ENCODE data around the gene SSBP3. TPM values are rescaled to one million over a fixed set of nuclear protein-coding genes. Genes with fewer than 3 reads are reported as not detected.

SSBP3 gene
- total and polyA plus RNA-seq, 2 donors from 2014 or later = 33.3 to 49.6 TPM

DNA sequence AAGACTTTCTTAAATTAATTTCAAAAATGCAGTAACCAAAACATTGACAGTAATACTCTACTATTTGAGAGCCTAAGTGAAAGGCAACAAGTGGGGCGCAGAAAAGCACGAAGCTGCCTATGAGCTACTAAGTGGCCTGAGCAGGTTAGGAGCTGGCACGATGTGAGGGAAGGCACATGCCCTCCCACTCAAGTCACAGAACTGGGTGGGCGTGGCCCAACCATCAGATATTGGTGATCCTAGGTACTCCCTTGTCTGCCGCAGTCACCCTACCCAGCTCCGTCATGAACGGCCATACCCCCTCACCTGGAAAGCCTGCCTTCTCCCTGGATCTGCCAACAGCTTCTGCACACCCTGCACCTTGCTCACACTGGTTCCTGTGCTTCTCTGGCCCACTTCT is 40.8 kb downstream of the SSBP3 start:
- no peaks in the 10 kb centered on the region for H3K27me3 ChIP-seq (ENCODE audit: control insufficient read depth, insufficient read depth, low read length)
- H3K4me1 ChIP-seq (ENCODE audit: control insufficient read depth in 2 of 3, insufficient read depth in 2 of 3, low read depth in 1 of 3, low read length in 3 of 3) = peaks cover 0 to 2% (median 0%) of the 10 kb centered on the region in 3 donors
- no peaks in the 10 kb centered on the region for H3K9me3 ChIP-seq (ENCODE audit: control insufficient read depth in 2 of 3, insufficient read depth in 1 of 3, low read length in 3 of 3)
- no peak overlapping the region for H3K27ac ChIP-seq (ENCODE audit: low read depth in 2 of 2, low read length in 2 of 2)
- no peak overlapping the region for H3K4me3 ChIP-seq (ENCODE audit: low read length in 3 of 3)
- no peak overlapping the region for H3K9ac ChIP-seq (ENCODE audit: low read length in 3 of 3)
- FAIRE-seq = no peak
- intact Hi-C loops (cut with DNase I) = no loop called here
- no peaks in the 10 kb centered on the region for H3K36me3 ChIP-seq (ENCODE audit: control insufficient read depth in 2 of 3, insufficient read depth in 3 of 3, low read length in 3 of 3)
- DNase-seq = no peak
- TF ChIP-seq, protein P1, sequence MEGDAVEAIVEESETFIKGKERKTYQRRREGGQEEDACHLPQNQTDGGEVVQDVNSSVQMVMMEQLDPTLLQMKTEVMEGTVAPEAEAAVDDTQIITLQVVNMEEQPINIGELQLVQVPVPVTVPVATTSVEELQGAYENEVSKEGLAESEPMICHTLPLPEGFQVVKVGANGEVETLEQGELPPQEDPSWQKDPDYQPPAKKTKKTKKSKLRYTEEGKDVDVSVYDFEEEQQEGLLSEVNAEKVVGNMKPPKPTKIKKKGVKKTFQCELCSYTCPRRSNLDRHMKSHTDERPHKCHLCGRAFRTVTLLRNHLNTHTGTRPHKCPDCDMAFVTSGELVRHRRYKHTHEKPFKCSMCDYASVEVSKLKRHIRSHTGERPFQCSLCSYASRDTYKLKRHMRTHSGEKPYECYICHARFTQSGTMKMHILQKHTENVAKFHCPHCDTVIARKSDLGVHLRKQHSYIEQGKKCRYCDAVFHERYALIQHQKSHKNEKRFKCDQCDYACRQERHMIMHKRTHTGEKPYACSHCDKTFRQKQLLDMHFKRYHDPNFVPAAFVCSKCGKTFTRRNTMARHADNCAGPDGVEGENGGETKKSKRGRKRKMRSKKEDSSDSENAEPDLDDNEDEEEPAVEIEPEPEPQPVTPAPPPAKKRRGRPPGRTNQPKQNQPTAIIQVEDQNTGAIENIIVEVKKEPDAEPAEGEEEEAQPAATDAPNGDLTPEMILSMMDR (IDR thresholded peaks at IDR 0.05; ENCODE audit: borderline replicate concordance, extremely low read depth, insufficient read depth) = no peak

DNA sequence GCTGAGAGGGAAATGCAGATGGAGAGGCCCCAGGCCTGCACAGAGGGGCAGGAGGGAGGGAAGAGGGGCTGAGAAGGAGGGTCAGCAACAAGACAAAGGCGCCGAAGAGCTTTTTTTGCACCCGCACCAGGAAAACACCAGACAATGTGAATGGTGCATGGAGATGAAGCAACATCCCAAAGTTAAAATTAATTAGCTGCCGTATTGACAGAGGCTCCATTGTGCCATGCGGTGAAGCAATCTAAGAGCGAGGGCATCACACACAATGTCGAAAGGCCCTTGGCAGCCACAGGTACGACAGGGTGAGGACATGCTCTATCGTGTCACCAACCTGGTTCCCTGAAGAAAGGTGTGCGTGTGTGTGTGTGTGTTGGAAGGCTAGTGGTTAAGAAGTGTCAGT is 41.2 kb downstream of the SSBP3 start:
- intact Hi-C loops (cut with DNase I) = no loop called here
- Histone ChIP-seq H3K4me1 (ENCODE audit: control insufficient read depth in 2 of 3, insufficient read depth in 2 of 3, low read depth in 1 of 3, low read length in 3 of 3) (peaks cover 0 to 2% (median 0%) of the 10 kb centered on the region in 3 donors), H3K9me3 (ENCODE audit: control insufficient read depth in 2 of 3, insufficient read depth in 1 of 3, low read length in 3 of 3) (no peaks in the 10 kb centered on the region), H3K27ac (ENCODE audit: low read depth in 2 of 2, low read length in 2 of 2) (no peak overlapping the region), H3K36me3 (ENCODE audit: control insufficient read depth in 2 of 3, insufficient read depth in 3 of 3, low read length in 3 of 3) (no peaks in the 10 kb centered on the region), H3K4me3 (ENCODE audit: low read length in 3 of 3) (no peak overlapping the region), H3K27me3 (ENCODE audit: control insufficient read depth, insufficient read depth, low read length) (no peaks in the 10 kb centered on the region), H3K9ac (ENCODE audit: low read length in 3 of 3) (no peak overlapping the region)
- DNase-seq = no peak
- TF ChIP-seq, protein P1 (IDR thresholded peaks at IDR 0.05; ENCODE audit: borderline replicate concordance, extremely low read depth, insufficient read depth) = no peak
- no peak for FAIRE-seq

DNA sequence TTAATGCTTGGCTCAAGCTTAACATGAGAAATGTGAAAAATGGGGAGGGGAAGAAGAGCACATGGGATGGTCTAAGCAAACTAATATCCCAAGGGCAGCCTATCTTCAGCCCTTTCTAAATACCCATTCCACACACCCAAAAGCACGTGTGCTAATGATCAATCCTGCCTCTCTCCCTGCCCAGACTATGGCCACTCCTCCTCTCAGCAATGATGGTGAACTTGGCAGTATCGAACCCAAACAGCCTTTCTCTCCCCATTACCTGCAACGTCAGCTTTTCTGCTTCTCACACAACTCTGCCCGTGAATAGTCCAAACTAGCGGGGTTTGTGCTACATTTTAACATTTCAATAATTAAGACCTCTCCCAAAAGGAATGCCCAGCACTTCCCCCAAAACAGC is 41.6 kb downstream of the SSBP3 start:
- H3K27me3 ChIP-seq (ENCODE audit: control insufficient read depth, insufficient read depth, low read length) = no peaks in the 10 kb centered on the region
- TF ChIP-seq, protein P1 (IDR thresholded peaks at IDR 0.05; ENCODE audit: borderline replicate concordance, extremely low read depth, insufficient read depth) = no peak
- intact Hi-C loops (cut with DNase I) = no loop called here
- no peak overlapping the region for H3K9ac ChIP-seq (ENCODE audit: low read length in 3 of 3)
- DNase-seq (no peak), FAIRE-seq (no peak)
- no peaks in the 10 kb centered on the region for H3K36me3 ChIP-seq (ENCODE audit: control insufficient read depth in 2 of 3, insufficient read depth in 3 of 3, low read length in 3 of 3)
- no peak overlapping the region for H3K4me3 ChIP-seq (ENCODE audit: low read length in 3 of 3)
- H3K9me3 ChIP-seq (ENCODE audit: control insufficient read depth in 2 of 3, insufficient read depth in 1 of 3, low read length in 3 of 3) = no peaks in the 10 kb centered on the region
- peaks cover 0 to 4% (median 2%) of the 10 kb centered on the region in 3 donors for H3K4me1 ChIP-seq (ENCODE audit: control insufficient read depth in 2 of 3, insufficient read depth in 2 of 3, low read depth in 1 of 3, low read length in 3 of 3)
- no peak overlapping the region for H3K27ac ChIP-seq (ENCODE audit: low read depth in 2 of 2, low read length in 2 of 2)

DNA sequence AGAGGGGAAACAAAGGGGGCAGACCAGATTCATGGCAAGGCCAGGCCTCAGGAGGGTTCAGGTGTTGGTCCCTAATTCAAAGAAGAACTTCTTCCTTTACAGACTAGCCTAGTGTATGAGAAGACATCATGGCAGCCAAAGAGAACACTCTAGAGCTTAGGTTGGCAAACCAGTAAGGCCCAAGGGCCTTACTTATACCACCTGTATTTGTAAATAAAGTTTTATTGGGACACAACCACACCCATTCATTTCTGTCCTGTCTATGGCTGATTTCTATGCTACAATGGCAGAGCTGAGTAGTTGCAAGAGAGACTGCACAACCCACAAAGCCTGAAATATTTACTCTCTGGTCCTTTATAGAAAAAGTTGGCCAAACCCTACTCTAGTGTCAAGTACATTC is 42.3 kb downstream of the SSBP3 start:
- Histone ChIP-seq H3K4me1 (ENCODE audit: control insufficient read depth in 2 of 3, insufficient read depth in 2 of 3, low read depth in 1 of 3, low read length in 3 of 3) (peaks cover 0 to 8% (median 5%) of the 10 kb centered on the region in 3 donors), H3K27me3 (ENCODE audit: control insufficient read depth, insufficient read depth, low read length) (no peaks in the 10 kb centered on the region), H3K4me3 (ENCODE audit: low read length in 3 of 3) (no peak overlapping the region), H3K9ac (ENCODE audit: low read length in 3 of 3) (no peak overlapping the region), H3K36me3 (ENCODE audit: control insufficient read depth in 2 of 3, insufficient read depth in 3 of 3, low read length in 3 of 3) (peaks cover 0 to 3% (median 0%) of the 10 kb centered on the region in 3 donors), H3K9me3 (ENCODE audit: control insufficient read depth in 2 of 3, insufficient read depth in 1 of 3, low read length in 3 of 3) (no peaks in the 10 kb centered on the region), H3K27ac (ENCODE audit: low read depth in 2 of 2, low read length in 2 of 2) (no peak overlapping the region)
- FAIRE-seq = no peak
- DNase-seq = no peak
- TF ChIP-seq, protein P1 (IDR thresholded peaks at IDR 0.05; ENCODE audit: borderline replicate concordance, extremely low read depth, insufficient read depth) = no peak
- intact Hi-C loops (cut with DNase I) = no loop called here
